ENCODE measurements around the gene FCRLB.
A peak's percentile ranks its signal among the peaks of the same experiment; 100 is the strongest.
"Not testable (repeated sequence)": the region's sequence is repeated elsewhere in the genome, so short reads cannot be mapped to it uniquely, and the experiment has no call there.

FCRLB gene

DNA sequence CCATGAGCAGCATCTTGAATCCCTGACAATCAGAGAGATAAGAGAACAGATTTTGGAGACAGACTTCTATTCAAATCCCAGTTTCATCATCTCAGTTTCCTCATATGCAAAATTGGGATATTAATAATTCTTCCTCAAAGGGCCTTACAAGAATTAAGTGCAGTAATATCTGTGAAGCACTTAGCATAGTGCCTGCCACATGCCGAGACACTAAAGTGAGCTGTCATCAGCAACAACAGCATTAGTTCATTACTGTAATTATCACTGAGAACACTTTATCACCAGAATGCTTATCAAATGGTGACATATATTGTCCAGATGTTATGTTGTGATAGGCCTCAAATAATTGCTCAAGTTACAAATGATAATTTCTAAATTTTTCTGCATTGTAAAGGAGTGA, 922 bp upstream of the FCRLB start:
- no peak for DNase-seq

DNA sequence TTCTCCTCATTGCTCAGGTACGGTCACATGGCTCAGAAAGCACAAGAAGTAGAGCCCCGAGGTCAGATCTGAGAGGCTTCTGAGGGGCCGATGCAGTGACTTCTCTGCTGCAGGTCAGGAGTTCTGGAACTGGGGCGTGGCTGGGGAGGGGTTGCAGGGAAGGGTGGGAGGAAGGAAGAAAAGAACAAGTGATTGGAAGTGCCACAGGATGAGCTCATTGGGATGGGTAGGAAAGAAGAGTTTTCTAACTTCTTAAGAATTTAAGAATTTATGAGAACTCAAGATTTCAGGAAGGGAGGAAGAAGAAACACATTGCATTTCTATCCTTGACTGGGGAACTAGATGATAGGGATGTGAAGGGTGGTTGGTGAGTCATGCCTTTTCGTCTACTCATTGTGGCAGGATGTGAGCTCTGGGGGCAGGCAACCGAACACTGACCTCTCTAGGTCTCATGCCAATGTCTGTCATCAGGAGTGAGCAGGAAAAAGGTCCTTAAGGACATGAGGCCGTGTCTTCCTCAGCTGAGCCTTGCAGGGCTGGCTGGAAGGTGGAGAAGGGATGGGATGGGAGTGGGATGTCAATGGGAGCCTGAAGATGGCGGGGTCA, 497 bp downstream of the FCRLB start:
- DNase-seq: no peak

DNA sequence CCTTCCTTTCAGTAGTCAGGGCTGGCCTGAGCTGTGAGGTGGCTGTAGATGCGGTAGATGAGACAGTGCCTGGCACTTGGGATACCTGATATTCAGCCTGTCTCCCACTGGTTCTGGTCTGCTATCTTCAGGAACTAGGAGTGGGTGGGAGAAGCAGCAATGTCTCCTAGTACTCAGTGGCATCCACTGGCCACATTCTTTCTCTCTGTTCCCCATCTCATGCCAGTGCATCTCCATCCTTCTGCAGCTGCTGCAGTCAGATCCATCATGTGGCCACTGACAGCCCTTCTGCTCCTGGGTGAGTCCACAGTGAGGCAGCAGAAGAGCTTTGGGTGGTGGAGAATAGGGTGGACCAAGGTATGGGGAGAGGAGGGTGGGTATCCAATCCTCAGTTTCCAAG, 1.1 kb downstream of the FCRLB start:
- DNase-seq: no peak

DNA sequence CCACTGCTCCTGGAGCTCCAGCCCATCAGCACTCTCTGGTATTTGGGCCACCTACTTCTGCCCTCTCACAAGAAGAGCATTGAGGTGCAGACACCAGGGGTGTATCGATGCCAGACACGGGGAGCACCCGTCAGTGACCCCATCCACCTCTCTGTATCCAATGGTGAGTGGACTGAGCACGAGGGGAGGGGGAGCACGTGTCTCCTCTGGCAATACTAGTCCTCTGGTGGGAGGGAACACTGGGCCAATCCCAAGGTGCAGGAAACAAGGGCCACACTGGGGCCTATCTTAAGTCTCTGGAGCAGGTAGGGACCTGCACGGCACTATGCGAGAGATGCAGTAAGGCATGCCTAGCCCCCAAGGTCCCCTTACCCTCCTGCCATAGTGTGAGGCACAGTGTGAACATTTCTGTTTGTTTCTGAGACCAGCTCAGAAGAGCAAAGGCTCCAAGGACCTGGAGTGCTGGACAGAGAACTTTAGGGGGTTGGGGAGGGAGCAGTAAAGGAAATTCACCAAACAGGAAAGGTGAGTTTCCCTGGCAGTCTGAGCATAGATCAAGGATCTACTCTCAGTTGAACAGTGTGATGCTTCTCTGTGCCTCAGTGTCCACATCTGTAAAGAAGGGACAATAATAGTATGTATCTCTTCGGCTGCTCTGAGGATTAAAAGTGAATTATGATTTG, 2.3 kb downstream of the FCRLB start:
- no peak for DNase-seq

DNA sequence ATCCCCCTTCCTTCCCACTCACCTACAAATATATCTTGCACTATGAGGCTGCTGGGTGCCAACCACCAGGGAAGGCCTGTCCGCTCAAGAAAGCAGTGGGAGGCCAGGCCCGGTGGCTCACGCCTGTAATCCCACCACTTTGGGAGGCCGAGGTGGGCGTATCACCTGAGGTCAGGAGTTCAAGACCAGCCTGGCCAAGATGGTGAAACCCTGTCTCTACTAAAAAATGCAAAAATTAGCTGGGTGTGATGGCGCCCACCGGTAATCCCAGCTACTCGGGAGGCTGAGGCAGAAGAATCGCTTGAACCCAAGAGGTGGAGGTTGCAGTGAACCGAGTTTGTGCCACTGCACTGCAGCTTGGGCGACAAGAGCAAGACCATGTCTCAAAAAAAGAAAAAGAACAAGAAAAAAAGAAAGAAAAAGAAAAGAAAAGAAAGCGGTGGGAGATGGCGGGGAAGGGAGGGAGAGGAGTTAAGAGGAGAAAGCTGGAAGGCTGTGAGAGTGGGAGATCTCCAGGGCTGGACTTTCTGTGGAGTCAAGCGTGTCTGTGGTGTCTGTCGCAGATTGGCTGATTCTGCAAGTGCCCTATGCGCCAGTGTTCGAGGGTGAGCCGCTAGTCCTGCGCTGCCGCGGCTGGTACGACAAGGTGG, 4.0 kb downstream of the FCRLB start:
- not testable (repeated sequence) for DNase-seq

DNA sequence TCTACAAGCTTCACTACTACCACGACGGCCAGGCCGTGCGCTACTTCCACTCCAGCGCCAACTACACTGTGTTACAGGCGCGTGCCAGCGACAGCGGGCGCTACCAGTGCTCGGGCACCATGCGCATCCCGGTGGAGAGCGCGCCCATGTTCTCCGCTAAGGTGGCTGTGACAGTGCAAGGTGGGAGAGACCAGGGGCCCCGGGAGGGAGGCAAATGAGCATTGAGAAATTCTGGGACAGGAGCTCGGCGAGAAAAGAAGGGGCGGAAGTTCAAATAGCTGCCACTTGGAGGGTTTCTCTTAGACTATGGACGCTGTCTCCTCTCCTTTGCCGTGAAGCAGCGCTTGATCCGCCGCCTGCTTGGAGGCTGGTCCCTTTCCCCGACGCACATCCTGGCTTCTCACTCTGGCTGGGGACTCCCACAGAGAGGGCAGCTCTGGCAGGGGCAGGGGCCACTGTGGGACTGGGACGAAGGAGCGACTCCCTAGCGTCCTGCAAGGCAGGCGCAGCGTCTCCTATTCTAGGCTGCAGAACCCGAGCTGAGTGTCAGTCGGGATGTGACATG, 4.6 kb downstream of the FCRLB start:
- DNase-seq: peak; percentile 61 to 92

DNA sequence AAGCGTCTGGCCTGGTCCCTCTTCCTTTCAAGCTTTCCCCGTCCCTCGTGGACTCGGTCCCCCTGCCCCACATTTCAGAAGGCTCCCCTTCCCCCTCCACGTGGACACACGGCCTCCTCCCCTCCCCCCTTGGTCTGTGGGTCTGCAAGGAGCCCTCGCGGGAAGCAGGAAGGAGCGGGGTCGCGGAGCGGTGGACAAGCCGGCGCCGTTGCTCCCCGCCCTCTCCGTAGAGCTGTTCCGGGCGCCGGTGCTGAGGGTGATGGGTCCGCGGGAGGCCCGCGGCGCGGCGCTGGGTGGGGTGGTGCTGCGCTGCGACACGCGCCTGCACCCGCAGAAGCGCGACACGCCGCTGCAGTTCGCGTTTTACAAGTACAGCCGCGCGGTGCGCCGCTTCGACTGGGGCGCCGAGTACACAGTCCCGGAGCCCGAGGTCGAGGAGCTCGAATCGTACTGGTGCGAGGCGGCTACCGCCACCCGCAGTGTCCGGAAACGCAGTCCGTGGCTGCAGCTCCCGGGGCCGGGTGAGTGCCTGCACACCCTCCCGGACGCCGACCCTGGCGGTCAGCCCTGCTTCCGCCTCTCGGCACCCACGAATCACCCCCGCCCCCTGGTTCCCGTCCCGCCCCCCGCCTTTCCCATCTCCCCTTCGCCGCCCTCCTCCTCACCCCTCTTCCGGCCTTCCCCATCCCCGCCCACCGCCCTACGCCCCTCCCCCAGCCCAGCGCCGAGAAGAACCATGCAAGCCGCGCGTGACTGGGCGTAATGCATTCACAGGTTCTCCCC, 5.3 kb downstream of the FCRLB start:
- DNase-seq: peak; percentile 83 to 97

DNA sequence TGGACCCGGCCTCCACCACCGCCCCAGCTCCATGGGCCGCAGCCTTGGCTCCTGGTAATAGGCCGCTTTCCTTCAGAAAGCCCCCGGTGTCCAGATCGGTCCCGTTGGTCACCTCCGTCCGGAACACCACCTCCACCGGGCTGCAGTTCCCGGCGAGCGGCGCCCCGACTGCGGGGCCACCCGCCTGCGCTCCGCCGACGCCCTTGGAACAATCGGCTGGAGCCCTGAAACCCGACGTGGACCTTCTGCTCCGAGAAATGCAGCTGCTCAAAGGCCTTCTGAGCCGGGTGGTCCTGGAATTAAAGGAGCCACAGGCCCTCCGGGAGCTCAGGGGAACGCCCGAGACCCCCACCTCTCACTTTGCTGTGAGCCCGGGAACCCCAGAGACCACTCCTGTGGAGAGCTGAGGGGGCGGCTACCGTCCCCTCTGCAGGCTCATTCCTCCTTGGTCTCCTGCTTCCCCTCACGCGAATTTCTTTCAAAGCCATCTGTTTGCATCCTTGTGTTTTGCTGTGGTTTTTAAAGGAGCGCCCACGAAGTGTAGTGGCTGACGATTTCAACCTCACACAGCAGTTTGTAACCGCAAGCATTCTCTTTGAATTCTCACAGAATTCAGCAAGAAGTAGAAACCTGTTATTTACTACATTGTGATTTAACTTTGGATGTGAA, 6.0 kb downstream of the FCRLB start:
- DNase-seq: no peak

DNA sequence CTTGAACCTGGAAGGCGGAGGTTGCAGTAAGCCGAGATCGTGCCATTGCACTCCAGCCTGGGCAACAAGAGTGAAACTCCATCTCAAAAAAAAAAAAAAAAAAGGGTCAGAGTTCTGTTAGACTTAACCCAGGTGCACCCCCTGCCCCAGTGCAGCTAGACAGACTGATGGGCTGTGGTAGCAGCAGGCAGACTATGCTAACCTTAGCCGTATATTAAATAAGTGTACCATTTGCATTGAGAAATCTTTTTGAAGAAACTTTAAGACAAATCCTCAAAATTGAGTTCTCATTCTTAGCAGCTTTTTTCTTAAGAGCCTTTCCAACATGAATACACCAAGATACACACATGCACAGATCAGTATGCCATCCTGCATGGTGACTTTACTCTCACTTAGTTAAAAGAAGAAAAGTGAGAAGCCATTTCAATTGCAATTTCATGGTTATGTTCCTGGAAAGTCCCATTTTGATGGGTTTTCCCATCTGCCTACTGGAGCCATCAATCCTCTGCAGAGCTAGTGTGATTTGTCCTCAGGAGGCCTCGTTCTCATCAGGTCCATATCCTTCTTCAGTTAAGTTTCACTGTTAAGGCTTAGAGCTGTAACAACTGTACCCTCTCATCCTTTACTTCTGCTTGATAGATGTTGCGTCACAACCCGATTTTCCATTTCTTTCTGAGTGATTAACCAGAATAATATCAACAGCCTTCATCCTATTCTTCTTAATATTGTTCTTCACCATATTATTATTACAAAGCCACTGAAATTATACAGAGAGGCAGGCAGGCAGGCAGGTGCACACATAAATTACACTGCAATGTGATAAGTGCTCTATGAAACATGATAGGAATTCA, 7.3 kb downstream of the FCRLB start:
- no peak for DNase-seq

DNA sequence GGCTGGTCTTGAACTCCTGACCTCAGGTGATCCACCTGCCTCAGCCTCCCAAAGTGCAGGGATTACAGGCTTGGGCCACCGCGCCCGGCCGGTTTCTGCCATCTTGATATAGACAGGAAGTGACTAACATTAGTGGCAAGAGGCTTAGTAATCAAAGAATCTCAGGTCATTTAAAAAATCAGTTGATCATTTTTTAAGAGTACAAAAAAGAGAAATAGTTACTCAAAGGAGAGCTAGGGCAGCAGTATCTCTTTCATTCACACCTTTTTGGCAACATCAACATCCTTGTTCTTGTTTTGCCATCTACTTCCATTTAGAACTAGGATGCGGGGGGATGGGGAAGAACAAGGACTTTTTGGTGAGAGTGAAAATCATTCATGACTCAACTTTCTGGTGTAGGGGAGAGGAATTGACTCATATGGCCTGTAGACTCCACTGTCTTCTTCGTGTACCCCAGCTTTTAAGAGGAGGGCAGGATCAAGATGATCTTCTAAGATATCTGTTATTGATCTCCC, 8.8 kb downstream of the FCRLB start:
- DNase-seq: no peak

DNA sequence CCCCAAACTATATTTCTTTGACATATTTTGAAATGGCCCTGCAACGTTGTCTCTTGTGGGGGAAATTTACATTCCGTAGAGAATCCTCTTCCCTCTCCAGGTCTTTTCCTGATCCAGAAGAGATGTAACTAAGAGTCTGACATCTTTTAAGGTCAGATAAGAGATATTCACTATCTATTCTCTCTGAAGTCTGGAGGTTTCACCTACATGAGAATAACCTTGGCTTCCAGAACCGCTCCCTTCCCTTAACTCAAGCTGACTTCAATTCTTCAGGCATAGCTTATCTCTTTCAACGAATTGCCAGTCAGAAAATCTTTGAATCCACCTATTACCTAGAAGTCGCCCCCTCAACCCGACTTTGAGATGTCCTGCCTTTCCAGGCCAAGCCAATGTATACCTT, 9.9 kb downstream of the FCRLB start:
- no peak for DNase-seq

DNA sequence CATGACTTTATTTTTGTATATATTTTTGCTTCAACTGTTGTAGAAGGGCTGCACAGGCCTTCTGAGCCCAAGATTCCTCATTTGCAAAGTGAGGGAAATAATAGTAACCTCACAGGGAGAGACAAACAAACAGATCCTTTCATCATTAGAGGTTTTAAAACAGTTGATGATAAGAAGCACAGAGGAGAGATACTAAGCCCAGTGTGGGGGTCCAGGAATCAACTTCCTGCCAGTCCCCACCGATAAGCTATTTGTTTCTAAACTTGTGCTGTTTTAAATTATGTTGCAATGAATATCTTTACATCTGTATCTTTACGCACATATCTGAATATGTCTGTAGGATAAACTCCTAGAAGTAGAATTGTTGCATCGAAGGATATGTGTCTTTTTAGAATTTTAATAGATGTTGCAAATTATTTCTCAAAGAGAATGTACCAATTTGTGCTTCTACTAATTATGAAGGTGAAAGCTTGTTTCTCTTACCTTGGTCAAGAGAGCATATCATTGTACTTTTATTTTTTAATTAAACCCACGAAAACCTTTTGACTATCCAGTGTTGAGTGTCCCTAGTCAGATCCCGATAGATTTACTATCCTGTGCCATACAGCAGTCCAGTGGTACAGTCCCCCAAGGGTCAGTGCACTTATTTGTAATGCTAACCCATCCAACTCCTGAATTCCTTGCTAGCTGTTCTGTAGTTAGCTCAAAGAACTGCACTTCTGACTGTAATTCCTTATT, 10.8 kb downstream of the FCRLB start:
- no peak for DNase-seq

DNA sequence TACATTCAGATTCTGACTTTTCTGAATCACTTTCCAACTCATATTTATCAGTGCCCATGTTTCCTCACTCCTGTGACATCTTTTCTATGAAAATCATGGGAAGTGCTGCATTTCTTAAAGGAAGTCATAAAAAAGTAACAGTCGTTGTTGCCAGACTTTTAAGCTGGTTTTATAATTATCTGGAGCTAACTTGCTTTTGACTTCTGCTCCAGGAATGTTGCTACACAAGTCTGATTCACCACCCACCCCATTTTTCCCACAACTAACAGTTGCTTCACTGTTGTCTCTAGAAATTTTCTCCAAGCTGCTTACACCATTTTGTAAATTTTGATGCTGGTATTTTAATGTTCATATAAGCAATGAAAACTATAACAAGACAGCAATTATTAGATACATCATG, 12.2 kb downstream of the FCRLB start:
- DNase-seq: no peak

DNA sequence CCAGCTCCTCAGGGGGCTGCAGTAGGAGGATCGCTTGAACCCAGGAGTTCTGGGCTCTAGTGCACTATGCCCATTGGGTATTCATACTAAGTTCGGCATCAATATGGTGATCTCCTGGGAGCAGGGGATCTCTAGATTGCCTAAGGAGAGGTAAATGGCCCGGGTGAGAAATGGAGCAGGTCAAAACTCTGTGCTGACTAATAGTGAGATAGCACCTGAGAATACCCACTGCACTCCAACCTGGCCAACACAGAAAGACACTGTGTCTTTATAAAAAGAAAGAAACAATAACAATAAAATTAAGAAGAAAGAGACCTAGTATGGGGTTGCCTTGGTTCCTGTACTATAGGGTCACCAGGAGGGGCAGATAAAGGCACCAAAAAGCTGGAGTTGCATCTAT, 14.5 kb downstream of the FCRLB start:
- DNase-seq: no peak

DNA sequence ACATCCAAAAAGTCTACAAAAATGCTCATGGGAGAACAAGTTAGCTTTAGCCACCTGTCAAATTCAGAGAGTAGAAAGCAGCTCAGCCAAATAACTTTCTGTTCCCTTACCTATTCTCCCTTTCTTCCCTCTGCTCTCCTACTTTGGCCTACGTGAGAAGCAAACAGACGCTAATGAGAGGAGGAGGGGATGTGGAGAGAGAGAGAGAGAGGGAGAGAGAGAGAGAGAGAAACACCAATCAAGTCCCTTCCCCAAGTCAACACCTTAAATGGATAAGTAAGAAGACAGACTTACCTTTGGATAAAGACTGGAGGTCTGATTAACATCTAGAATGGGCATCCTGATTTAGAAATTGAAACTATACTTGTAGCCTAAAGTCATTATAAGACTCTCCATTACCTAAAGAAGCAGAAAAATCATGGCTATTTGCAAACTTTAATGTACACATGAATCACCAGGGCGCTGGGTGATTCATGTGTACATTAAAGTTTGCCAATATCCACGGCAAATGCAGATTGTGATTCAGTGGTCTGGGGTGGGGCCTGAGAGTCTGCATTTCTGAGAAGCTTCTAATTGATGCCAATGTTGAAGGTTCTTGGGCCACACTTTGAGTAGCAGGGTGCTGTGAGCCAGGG, 15.1 kb downstream of the FCRLB start:
- no peak for DNase-seq

DNA sequence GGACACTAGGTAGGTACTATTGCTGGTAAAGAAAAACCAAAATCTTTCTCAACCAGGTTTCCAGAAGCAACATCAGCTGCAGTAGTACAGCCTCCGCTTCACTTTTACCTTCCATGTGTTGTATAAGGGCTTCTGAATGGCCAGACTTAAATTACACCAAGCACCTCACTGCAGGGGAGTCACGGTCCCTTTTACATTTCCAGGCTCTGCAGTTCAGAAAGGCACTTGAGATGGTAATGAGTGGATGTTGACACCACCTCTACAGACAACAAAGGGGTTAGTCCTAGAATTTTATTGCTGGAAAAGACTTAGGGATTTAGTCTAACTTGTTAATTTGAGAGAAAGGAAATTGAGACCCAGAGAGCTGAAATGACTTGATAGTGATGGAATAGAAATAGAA, 16.3 kb downstream of the FCRLB start:
- DNase-seq: no peak

DNA sequence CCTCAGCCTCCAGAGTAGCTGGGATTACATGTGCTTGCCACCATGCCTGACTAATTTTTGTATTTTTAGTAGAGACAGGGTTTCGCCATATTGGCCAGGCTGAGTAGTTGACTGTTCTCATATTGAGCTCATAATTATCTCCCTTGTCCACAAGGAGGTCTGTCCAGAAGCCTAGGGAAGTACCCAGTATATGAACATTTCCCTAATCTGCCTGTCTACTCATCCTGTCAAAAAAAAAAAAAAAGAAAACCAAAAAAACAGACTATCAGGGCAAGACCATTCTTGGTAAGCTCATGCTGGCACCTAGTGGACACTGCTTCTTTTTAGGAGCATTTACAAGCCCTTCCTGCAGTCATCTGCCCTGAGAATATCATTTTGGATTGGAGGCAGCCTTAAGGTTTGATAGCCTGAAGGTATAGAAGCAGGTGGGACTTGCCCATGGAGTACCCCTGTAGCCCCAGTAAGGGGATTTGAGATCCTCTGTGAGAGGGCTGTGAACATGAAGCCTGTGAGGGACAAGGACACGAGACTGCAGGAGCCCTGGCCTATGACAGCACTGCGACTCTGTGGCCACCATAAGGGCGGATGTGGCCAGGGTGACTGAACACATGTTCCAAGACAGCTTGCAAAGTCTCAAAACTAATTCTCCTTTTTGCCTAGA, 17.4 kb downstream of the FCRLB start:
- DNase-seq: peak; percentile 48 to 82

DNA sequence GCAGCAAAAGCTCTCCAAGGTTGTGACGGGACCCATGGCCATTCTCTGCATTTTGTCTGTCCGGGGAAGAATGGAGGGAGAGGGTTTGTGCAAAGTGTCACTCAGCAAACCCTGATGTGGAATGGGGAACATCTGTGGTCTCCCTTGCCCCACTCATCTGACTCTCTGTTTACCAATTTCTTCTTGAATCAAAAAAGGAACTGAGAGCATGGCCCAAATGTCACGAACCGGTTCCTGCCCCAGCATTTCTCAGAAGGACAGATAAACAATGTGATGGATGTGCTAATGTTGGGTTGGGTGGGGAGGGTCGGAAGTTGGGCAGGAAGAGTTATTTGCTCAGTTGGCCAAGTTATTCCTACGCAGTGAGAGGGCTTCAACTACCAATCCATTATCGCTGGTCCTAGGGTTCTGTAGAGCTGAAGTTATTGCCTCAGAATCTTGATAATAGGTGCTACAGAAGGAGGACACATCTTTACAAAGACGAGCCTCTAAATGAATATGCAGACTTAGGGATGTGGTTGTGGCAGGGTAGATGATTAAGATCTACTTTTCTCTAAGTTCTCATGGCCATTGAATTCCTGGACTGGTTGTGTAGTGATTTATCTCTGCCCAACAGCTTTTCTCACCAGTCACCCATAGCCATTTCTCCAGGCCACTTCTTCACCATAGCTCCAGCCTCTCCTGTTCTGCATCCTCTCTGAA, 18.7 kb downstream of the FCRLB start:
- no peak for DNase-seq

DNA sequence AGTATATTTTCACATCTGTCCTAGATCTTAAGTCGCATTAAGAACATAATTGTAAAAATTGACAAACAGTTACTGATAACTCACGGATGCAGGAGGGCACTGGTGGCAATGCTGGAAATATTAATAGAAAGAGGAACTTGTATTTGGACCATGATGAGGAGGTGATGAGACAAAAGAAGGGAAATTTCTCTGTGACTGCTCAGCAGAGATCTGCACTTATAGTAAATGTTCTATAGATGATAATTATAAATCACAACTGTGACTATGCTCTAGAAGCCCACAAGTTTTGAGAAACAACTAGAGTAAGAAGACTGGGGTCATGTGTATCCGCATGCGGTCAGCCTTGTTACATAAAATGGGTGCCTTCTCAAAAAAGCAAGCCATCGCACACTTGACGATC, 19.6 kb downstream of the FCRLB start:
- no peak for DNase-seq

Measured in NCI-H526 (cell line).